GM19395 (cell line): Measurements from ENCODE around the gene TP53.
"Not testable (repeated sequence)": the region's sequence is repeated elsewhere in the genome, so short reads cannot be mapped to it uniquely, and the experiment has no call there.

Experiments
- ATAC-seq: cut with Tn5 transposase; IDR thresholded peaks from one replicate; pipeline ENCODE4 v1.9.1; 2021; ENCODE audit warnings: mild to moderate bottlenecking, moderate library complexity; ENCODE audit not compliant: unreplicated experiment

TP53 gene

DNA sequence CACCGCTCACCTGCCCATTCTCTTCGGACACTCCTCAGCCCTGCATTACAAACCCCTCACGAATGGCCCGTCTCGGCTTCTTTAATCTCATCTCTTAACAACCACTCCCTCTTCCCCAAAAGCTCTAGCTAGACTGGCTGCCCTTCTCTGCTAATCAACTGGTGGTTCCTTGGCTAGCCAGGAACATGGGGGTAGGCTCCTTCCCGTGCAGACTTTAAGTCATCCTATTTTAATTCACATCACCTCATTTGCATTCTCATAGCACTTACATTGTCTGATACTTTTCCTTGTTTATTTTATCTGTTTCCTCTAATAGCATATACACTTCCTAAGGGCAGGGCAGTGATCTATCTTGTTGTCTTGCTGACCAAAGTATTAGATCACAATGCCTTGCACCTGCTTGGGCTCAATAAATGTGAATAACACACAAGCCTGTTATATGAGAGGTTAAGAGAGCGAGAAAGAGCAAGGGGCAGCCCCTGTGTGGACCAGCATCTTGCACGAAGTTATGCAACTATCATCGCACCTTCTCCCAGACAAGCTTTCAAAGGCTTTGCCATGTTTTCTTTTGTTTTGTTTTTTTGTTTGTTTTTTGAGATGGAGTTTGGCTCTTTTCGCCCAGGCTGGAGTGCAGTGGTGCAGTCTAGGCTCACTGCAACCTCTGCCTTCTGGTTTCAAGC is 9.8 kb downstream of the TP53 start:
- ATAC-seq = no peak

DNA sequence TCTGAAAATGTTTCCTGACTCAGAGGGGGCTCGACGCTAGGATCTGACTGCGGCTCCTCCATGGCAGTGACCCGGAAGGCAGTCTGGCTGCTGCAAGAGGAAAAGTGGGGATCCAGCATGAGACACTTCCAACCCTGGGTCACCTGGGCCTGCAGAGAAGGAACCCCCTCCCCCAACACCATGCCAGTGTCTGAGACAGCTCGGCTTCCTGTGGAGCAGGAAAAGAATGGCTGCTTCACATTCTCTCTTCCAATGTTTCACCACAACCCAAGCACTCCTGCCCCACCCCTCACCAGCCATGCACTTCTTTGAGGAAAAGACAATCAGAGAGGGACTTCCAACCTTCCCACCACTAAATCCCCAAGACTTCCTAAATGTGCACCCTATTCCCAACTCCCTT is 10.8 kb downstream of the TP53 start:
- ATAC-seq = no peak

DNA sequence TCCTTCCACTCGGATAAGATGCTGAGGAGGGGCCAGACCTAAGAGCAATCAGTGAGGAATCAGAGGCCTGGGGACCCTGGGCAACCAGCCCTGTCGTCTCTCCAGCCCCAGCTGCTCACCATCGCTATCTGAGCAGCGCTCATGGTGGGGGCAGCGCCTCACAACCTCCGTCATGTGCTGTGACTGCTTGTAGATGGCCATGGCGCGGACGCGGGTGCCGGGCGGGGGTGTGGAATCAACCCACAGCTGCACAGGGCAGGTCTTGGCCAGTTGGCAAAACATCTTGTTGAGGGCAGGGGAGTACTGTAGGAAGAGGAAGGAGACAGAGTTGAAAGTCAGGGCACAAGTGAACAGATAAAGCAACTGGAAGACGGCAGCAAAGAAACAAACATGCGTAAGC is 12.4 kb downstream of the TP53 start:
- ATAC-seq = no peak

DNA sequence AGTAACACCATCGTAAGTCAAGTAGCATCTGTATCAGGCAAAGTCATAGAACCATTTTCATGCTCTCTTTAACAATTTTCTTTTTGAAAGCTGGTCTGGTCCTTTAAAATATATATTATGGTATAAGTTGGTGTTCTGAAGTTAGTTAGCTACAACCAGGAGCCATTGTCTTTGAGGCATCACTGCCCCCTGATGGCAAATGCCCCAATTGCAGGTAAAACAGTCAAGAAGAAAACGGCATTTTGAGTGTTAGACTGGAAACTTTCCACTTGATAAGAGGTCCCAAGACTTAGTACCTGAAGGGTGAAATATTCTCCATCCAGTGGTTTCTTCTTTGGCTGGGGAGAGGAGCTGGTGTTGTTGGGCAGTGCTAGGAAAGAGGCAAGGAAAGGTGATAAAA is 14.1 kb downstream of the TP53 start:
- ATAC-seq = no peak

DNA sequence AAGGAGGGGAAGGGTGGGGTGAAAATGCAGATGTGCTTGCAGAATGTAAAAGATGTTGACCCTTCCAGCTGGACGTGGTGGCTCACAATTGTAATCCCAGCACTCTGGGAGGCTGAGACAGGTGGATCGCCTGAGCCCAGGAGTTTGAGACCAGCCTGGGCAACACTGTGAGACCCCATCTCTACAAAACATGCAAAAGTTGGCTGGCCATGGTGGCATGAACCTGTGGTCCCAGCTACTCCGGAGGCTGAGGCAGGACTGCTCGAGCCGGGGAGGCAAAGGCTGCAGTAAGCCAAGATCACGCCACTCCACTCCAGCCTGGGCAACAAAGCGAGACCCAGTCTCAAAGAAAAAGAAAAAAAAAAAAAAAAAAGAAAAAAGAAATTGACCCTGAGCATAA is 18.8 kb downstream of the TP53 start:
- no peak for ATAC-seq

DNA sequence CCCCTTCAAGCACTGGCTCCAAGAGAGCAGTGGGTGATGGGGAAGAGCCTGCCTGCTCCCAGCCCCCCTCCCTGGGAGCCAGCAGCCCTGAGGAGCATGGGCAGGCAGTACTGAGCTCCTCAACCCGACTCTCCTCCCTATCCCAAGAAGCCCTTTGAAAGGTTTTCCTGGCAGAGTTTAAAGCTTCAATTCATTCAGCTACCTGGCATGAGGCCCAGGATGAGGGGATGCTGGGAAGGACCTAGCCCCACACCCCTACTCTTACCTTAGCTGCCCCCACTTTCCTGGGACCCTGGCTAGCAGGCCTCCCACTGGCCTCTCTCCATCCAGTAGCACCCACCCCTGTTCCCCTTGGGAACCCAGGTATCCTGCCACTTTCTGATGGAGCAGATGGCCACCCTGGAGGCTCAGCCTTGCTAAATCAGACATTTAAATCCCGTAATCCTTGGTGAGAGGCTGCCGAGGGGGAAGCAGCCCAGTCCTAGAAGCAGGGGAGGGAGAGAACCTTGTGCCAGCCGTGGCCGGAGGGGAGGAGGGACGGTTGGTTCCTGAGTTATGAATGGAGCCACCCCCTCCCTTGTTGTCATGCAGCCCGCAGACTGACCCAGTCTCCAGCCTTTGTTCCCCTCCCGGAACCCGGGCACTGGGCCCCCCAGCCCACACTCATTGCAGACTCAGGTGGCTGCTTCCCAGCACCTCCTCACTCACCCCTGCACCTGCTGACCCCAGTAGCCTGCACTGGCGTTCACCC is 19.5 kb downstream of the TP53 start:
- ATAC-seq = no peak

DNA sequence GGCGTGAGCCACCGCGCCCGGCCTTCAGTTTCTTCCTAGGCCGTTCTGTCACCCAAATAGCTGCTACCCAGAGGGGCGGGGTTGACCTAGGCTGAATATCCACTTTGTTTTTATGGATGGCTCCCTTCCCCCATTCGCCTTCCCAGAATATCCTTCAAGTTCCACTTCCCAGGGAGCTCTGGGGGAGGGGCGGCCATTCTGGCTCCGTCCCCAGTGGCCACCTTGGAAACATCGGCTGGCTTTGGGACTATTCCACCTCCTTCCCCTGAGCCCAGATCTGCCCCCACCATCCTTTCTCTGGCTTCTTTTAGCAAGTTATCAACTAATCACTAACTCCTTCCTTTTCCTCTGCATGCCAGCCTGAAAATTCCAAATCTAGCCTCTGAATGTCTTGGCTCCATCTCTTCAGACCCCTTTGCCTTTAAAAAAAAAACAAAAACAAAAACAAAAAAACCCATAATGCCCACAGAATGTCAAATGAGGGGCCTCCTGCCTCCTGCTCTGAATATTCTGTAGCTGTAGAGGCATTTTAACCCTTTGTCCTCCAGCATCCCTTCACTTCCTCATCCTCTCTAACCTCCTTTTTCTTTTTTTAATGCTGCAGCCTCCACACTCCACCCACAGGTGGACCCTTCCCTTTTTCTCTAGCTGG is 30.2 kb downstream of the TP53 start:
- no peak for ATAC-seq

DNA sequence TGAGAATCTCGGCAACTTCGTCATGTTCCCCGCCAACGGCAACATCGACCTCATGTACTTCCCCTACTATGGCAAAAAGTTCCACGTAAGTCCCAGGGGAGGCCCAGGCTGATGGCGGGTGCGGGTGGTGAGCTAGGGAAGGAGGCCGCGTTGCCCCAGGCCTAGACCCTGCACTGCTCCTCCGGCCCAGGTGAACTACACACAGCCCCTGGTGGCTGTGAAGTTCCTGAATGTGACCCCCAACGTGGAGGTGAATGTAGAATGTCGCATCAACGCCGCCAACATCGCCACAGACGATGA is 31.8 kb downstream of the TP53 start:
- ATAC-seq = no peak

DNA sequence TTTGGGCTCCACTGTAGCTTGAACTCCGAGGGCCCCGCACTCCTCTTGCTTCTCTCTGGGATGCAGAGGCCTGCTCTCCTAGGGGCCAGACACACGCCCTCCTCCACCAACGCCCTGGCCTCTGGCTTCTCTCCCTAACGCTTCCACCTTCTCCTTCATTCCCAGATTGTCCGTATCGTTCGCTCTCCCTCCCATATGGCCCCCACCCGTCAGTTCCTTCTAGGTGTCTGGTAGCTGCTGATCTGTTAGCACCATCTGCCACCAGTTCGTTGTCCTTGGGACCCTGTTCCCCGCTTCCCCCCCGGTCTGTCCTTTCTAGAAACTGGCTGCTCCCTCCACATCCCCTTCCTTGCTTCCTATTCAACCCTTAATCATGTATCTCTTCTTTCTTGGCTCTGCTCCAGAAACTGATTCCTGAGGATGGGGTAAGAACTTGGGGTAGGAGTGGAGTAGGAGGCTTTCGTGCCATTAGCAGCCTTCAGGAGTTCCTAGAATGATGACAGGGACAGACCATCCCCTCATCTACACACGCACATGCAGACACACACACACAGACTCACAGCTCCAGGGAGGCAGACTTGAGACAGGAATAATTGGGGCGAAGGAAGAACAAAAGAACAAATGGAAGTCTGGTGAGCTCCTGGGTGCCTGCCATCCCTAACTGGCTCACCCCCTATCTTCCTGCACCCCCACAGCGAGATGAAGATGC is 32.3 kb downstream of the TP53 start:
- ATAC-seq = no peak

DNA sequence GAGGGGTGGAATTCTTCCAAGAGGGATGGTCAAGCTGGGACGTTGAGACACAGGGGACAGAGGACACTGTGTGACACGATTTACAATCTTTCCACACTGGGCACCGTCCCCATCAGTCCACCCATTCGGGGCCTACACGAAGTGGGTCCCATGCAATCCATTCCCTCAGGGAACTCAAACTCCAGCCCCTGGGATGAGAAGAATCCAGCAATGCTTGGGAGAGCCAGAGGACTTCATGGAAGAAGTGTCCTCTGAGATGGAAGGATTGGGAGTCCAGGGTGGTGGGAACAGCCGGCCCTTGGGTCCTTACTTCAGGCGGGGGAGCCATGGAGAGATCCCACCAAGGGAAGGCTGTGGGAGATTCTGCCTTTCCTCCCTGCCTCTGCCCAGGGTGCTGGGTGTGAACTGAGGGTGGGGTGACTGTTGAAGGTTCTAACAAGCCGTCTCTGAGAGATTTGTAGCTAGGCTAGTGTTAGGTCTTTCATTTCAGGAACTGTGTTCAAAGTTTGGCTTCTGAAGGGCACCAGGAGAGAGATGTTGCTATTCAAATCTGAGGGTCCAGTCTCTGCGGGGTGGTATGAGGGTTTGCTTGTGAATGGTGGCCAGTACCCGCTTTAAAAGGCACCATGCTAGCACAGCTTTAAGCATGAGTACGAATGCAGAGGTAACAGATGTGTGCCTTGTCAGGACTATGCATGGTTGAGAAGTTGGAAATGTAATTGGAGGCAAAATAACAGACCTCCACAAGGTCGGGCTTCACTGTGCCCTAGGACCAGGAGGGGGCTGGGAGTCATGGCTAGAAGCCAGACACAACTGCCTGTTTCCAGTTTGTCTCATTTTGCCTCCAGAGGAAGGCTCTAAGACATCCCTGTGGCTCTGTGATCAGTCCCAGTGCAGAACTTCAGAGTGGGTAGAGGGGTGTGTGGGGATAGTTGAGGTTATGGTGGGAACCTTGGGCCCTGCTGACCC is 34.6 kb downstream of the TP53 start:
- no peak for ATAC-seq

DNA sequence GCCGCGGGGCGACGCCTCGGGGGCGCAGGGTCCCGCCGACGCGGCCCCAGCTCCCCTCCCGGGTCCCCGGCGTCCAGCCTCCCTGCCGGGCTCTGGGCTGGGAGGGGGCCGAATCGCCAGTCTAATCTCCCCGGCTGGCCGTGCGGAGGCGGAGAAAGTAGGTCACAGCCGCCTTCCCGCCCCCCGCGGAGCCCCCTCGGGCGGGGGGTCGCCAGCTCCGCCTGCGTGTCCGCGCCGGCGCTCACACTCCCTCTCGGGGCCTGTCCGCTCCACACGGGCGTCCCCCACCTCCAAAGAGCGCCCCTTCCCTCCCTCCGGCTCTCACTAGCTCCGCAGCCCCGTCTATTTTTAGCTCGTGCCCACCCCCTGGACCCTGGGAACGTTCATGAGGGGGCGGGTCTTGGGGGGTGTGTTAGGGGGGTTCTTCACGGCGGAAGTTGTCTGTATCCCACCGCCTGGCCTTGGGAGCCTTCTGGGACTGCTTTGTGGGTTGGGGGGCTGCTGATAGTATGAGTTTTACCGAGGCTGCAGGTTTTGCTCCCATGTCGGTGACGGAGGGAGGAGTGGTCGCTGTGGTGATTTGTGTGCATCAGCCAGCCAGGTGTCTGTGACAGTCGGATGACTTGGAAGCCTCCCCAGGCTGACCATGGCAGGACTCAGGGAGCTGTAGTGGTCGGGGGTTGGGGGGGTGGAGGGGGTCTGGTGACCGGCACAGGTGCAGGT is 35.5 kb downstream of the TP53 start:
- ATAC-seq = no peak

DNA sequence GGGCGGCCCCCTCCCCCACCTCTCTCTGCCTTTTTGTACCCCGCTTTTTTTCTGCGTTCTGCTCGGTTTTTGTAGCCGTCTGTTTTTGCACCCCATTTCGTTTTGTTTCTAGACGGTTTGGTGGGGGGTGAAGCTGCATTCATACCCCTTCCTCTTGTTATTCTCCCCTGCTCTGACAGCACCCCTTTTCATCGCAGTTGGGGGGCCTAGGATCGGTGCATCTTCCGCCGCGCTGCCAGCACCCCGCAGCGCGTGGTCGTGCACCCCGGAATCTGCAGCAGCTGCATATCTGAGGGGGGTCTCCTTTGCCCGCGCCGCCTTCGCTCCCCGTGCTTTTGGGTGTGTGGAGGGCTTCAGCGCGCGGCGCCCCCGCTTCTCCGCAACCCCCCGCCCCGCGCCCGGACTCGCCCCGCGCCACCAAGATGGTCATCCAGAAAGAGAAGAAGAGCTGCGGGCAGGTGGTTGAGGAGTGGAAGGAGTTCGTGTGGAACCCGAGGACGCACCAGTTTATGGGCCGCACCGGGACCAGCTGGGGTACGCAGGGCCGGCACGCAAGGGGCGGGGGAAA is 36.1 kb downstream of the TP53 start:
- ATAC-seq = no peak

DNA sequence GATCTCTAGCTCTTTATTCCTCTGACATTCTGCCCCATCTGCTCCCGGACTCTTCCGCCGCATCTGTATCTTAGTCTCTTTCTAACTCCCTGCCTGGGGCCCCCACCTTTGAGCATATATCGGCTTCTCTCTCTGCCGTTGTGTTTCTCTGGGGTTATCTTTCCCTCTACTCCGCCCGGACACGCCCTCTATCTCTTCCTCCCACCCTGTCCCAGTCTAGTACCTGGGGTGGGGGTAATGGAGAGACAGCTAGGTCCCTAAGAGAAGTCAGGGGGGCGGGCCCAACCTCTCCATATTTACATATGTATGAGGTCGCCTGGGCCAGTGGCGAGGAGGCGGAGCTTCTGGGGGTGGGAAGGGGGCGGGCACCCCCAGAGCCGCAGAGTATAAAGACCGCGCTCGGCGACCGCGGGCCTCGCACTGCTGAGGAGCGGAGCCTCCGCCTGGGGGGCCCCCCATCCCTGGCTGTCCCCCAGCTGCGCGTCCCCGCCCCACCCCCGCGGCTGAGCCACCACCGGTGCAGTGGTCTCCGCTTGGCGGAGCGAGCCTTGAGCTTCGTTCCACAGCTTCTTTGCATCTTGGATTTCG is 36.7 kb downstream of the TP53 start, which contains the start of gene ATP1B2:
ATP1B2 (plus strand) TSS at position 418 of the 588 bp plus-strand sequence. CDS start 593 bp downstream, outside the sequence.
- no peak for ATAC-seq

DNA sequence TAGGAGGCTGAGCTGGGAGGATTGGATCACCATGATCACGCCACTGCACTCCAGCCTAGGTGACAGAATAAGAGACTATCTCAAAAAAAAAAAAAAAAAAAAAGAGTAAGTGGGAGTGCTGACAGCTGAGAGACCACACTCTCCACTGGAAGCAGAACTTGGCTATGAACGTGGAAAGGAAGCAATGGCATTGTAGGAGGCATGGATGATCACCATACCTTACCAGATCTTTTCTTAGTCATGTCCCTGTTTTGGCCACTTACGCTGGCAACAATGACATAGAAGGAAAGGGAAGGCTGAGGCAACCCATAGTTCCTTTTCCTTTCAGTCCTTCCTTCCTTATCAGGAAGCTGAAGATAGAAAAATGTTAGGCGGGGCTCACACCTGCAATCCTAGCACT is 40.3 kb downstream of the TP53 start:
- no peak for ATAC-seq

DNA sequence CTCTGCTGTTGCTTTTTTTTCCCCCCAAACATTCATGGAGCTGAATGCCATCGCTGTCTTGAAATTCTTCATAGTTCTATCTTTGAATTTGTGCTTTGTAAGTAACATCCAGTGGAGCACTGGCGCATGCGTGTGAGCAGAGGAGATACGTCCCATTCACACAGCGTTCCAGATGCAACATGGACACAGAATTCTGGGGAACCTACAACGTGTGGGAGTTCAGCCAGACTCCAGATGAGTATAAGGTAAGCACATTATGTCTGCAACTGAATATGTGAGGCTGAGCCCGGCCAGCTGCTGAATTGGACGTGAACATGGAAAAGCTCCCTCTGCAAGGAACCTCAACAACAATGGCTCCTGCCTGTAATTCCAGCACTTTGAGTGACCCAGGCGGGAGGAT is 40.8 kb downstream of the TP53 start:
- ATAC-seq = no peak

DNA sequence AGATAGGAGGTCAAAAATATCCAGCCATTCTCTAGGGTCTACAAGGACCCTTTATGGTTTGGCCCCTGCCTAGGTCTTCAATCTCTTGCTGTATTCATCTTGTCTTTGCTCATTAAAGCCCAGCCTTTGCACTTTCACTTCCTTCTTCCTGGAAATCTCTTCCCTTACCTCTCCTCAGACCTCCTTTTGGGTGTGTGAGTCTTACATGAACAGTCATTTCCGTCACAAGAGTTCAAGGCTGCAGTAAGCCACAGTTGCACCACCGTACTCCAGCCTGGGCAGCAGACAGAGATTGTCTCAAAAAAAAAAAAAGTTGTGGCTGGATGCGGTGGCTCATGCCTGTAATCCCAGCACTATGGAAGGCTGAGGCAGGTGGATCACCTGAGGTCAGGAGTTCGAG is 42.5 kb downstream of the TP53 start:
- no peak for ATAC-seq

DNA sequence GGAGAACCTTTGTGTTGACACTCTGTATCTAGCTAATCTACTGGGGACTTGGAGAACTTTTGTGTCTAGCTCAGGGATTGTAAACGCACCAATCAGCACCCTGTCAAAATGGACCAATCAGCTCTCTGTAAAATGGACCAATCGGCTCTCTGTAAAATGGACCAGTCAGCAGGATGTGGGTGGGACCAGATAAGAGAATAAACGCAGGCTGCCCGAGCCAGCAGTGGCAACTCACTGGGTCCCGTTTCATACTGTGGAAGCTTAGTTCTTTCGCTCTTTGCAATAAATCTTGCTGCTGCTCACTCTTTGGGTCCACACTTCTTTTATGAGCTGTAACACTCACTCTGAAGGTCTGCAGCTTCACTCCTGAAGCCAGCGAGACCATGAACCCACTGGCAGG is 45.7 kb downstream of the TP53 start:
- ATAC-seq = not testable (repeated sequence)

DNA sequence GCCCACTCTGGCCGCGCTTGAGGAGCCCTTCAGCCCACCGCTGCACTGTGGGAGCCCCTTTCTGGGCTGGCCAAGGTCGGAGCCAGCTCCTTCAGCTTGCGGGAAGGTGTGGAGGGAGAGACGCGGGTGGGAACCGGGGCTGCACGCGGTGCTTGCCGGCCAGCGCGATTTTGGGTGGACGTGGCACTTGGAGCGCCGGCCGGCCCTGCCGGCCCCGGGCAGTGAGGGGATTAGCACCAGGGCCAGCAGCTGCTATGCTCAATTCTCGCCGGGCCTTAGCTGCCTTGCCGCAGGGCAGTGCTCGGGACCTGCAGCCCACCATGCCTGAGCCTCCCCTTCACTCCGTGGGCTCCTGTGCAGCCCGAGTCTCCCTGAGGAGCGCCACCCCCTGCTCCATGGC is 46.5 kb downstream of the TP53 start:
- no peak for ATAC-seq

DNA sequence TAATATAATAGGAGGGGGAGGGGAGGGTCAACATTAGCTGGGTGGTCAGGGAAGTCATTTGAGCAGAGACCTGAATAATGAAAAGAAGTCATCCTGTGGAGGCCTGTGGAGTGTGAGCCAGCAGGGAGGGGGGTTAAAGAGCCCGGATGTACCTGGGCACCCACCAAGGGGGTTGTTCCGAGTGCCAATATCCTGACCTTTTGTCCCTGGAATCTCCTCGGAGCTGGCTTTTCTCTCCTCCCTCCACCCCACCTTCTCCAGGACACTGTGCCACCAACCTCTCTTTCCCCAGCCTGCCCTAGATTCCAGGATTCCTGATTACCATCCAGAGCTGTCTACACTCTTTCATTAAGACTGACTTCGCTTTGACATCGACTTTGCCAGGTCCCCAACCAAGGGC is 51.1 kb downstream of the TP53 start:
- no peak for ATAC-seq
